IMR-90 (cell line): ENCODE results near the gene SLIT3.

ENCODE experiments used
- CEBPB ChIP-seq: IDR thresholded peaks from 2 replicates; pipeline ENCODE4 v1.6.1; 2012; ENCODE audit warnings: low read depth, low read length, improper control_type of control experiment
- CTCF ChIP-seq: conservative IDR thresholded peaks from 2 replicates; pipeline ENCODE4 v1.5.1; 2012; ENCODE audit warnings: mild to moderate bottlenecking, low read depth, low read length, improper control_type of control experiment
- MAFK ChIP-seq: IDR thresholded peaks from 2 replicates; pipeline ENCODE4 v1.6.1; 2012; ENCODE audit warnings: low read depth, low read length, improper control_type of control experiment
- MAZ ChIP-seq: IDR thresholded peaks from 2 replicates; pipeline ENCODE4 v1.6.1; 2012; ENCODE audit warnings: low read depth, mild to moderate bottlenecking, low read length, improper control_type of control experiment, moderate library complexity, borderline replicate concordance
- MXI1 ChIP-seq: IDR thresholded peaks from 2 replicates; pipeline ENCODE4 v1.6.1; 2012; ENCODE audit warnings: low read depth, mild to moderate bottlenecking, low read length, moderate library complexity, borderline replicate concordance
- NFE2L2 ChIP-seq: fragments of 150-350 bp; IDR thresholded peaks from 2 replicates; pipeline ENCODE4 v1.6.1; 2016; ENCODE audit warnings: low read depth, mild to moderate bottlenecking, low read length
- POLR2A ChIP-seq: IDR thresholded peaks from 2 replicates; pipeline ENCODE4 v1.6.1; 2012; ENCODE audit warnings: mild to moderate bottlenecking, low read depth, low read length
- RAD21 ChIP-seq: IDR thresholded peaks from 2 replicates; pipeline ENCODE4 v1.6.1; 2012; ENCODE audit warnings: low read length, improper control_type of control experiment
- RCOR1 ChIP-seq: IDR thresholded peaks from 2 replicates; pipeline ENCODE4 v1.6.1; 2012; ENCODE audit warnings: mild to moderate bottlenecking, low read length, improper control_type of control experiment; ENCODE audit not compliant: insufficient replicate concordance

GRCh38 chr5:168659286-168659847 lies 641.6 kb downstream of the SLIT3 start:
- TF ChIP-seq CTCF, result no peak
- no peak for TF ChIP-seq CEBPB
- no peak for TF ChIP-seq RAD21
- TF ChIP-seq POLR2A, result no peak
- no peak for TF ChIP-seq RCOR1
- no peak for TF ChIP-seq MXI1
- TF ChIP-seq MAFK, result no peak
- no peak for TF ChIP-seq MAZ
- no peak for TF ChIP-seq NFE2L2
